ENCODE data around the gene CFAP53.

CFAP53 gene

DNA sequence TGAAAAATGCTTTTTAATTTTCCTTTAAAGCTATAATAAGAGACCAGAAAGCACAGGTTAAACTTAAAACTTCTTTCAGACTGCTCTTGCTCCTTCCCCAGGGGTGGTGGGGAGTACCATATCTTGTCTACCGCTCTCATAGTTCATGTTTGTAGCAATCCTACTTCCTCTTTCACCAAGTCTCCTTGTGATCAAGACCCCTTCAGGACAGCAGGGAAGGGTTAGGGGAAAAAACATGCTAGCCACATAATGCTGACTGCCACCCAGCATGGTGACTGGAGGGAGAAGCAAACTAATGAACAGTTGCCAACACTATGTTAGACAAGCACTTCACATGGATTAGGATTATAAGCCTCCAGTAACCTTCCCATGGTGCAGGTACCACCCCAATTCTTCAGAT lies 79.9 kb downstream of the CFAP53 start:
- H3K4me3 ChIP-seq (ENCODE audit: low read length): no peak overlapping the region
- TF ChIP-seq ZNF274 (IDR thresholded peaks at IDR 0.05; ENCODE audit: low read depth, low read length): no peak

DNA sequence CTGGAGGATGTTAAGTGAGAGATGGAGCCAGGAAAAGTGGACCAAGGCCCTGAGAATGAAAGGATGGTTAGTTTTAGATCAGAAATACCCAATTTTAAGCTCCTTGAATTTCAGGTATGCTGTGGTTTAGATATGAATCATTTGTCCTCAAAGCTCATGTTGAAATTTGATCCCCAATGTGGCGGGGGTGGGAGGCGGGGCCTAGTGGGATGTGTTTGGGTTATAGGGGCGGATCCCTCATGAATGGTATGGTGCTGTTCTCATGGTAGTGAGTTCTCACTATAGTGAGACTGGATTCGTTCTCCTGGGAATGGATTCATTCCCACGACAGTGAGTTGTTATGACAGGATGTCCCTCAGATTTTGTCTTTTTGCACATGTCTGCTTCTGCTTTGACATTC lies 82.7 kb downstream of the CFAP53 start:
- TF ChIP-seq ZNF274 (IDR thresholded peaks at IDR 0.05; ENCODE audit: low read depth, low read length): no peak
- no peak overlapping the region for H3K4me3 ChIP-seq (ENCODE audit: low read length)

DNA sequence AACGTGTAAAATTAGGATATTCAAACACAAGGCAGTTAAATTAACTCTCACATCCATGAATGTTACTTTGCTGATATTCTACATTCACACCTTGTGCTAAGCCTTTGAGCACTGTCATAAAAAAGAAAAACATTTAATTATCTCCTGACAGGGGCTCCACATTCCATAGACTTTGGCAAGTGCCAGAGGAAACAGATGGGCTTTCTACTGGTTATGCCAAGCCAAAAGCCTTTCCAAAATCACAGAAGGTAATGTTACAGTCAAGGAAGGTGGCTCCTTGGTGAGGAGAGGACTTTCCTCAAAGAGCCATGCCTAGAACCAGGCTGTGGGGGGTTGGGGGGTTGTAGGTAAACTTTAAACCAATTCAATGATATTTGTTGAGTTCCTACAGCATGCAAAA lies 83.8 kb downstream of the CFAP53 start:
- no peak overlapping the region for H3K4me3 ChIP-seq (ENCODE audit: low read length)
- no peak for TF ChIP-seq ZNF274 (IDR thresholded peaks at IDR 0.05; ENCODE audit: low read depth, low read length)

DNA sequence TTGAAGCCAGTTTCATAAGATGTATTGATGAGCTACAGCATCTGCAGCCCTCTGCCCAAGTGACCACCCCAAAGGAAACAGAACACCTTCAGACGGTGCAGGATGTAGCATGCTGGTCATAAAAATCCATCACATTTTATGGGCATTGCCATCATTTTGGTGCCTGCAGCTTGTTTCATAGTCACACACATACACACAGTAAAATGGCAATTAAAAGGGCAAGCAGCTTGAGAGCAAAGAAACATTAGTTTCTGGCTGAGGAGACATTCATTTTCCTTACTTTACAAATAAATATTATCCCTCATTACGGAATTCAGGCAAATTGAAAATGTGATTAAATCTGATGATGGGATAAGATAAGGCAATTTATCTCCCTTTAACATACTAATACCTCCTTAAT lies 84.7 kb downstream of the CFAP53 start:
- no peak for TF ChIP-seq ZNF274 (IDR thresholded peaks at IDR 0.05; ENCODE audit: low read depth, low read length)
- H3K4me3 ChIP-seq (ENCODE audit: low read length): no peak overlapping the region

DNA sequence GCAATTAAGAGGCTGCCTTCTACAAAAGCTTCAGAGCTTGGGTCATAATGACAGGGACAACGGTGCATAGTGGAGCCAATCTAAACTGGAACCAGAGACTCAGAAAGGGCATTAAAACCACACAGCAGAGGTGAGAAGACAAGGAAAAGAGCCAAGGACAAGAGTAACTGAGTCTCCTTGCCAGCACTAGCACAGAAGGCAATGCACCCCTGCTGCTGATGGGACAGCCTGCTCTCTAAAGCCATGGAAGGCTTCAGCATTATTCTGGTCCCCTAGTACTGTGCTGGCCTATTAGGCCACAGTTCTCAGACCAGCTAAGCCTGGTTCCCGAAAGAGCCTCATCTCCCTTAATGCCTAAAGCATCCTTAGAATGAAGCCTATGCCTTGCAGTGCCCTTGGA lies 86.8 kb downstream of the CFAP53 start:
- no peak for TF ChIP-seq ZNF274 (IDR thresholded peaks at IDR 0.05; ENCODE audit: low read depth, low read length)
- no peak overlapping the region for H3K4me3 ChIP-seq (ENCODE audit: low read length)

DNA sequence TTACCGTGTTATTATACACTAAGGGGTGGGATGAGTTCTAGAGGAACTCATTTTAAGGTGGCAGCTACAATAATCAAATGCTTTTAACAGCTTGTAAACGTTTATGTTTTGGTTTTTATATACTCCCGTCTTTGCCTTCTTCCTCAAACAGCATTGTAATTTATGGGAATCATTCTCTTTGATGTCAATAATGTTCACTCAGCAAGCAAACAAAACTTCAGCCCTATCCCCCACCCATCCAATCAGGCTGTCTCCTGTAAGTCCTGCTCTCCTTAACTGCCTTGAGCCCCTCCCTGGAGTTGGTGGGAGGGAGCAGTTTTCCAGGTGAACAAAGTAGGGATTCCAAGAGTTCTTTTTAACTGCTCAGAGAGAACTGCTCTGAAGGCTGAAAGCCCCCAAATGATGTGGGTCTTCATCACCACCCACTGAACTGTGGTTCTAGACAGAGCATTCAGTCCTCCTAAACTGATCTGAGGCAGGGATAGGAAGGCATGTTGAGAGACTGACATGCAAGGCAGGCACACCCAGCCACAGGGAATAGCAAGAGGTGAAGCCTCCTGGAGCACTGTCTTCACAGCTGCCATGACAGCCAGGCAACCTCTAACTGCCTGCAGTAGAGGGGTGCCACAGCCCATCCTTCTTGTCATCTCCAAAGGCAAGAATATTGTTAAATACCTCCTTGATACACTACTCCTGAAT lies 88.9 kb downstream of the CFAP53 start:
- no peak overlapping the region for H3K4me3 ChIP-seq (ENCODE audit: low read length)
- no peak for TF ChIP-seq ZNF274 (IDR thresholded peaks at IDR 0.05; ENCODE audit: low read depth, low read length)
